GM19035 (cell line): ENCODE results near the gene AZGP1.
A peak's percentile ranks its signal among the peaks of the same experiment; 100 is the strongest.
"Not testable (repeated sequence)": the region's sequence is repeated elsewhere in the genome, so short reads cannot be mapped to it uniquely, and the experiment has no call there.

Experiments used
- ATAC-seq: cut with Tn5 transposase; IDR thresholded peaks from one replicate; pipeline ENCODE4 v1.9.1; 2021; ENCODE audit not compliant: unreplicated experiment

The AZGP1 gene

GRCh38 chr7:99975782-99976521 lies at the start of gene AZGP1:
Gene AZGP1, minus strand, starts transcription at chr7:99976031. Its CDS starts 11 bp downstream, at chr7:99976020.
- no peak for ATAC-seq

- ATAC-seq, result no peak
Measured at GRCh38 chr7:100024020-100024619, 48.3 kb upstream of the AZGP1 start.

- ATAC-seq, result no peak
Measured at GRCh38 chr7:100023526-100023925, 47.7 kb upstream of the AZGP1 start.

DNA sequence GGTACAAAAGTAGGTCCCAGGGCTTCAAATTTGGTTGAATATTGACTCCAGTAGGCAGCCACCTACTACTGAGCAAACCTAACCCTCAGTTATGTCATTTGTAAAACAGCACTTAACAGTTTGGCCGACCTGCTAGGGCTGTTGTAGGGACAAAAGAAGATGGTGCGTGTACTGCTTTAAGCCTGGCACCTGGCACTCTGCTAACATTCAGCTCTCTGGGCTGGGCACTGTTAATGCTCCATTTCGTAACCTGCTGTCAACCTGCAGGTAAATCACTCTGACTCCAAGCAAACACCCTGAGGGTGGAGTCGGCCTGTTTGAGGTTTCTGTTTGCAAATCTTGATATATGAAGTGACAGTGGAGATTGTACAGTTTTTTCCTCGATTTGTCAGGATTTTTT lies 46.8 kb upstream of the AZGP1 start:
- no peak for ATAC-seq

DNA sequence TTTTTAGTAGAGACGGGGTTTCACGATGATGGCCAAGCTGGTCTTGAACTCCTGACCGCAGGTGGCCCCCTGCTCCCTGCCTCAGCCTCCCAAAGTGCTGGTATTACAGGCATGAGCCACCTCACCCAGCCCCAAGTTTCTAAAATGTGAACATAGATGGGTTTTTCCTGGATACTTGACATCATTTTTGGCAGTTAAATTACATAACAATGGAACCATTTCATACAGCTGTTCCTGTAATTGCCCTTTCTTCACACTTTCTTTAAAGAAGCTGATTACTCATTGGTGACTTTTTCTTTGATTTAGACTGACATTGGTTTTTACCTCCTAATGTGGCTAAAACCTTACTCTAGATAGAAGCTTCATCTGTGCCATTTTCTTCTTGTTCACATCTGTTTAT lies 45.5 kb upstream of the AZGP1 start:
- ATAC-seq, result no peak

DNA sequence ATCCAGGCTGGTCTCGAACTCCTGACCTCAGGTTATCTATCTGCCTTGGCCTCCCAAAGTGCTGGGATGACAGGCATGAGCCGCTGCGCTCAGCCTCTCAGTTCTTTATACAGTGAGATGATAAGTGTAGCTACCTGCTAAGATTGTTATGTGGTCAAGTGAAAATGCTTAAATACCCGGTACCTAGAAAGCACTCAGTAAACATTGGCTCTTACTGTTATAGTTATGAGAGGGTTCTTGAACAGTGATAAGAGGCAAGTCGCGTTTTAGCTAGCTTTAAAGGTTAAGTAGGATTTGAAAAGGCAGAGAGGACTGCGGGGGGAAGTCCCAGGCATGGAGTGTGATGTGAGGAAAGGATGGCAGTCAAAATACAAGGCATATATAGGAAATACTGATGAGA lies 44.1 kb upstream of the AZGP1 start:
- ATAC-seq, result no peak

DNA sequence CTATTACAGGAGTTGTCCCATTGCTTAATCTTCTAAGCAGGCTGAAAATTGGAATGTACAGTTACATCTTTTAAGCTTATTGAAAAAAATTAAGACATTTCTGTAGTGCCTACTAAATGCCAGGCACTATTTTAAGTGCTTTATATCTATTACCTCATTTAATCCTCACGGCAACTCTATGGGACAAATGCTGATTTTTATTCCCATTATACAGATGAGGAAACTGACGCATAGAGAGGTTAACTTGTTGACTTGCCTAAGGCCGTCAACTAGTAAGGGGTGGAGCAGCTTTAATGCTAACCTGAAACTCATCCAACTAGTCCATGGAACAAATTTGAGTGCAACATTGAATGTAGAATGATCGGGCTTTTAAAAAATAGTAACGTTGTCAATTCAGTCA lies 42.0 kb upstream of the AZGP1 start:
- no peak for ATAC-seq

DNA sequence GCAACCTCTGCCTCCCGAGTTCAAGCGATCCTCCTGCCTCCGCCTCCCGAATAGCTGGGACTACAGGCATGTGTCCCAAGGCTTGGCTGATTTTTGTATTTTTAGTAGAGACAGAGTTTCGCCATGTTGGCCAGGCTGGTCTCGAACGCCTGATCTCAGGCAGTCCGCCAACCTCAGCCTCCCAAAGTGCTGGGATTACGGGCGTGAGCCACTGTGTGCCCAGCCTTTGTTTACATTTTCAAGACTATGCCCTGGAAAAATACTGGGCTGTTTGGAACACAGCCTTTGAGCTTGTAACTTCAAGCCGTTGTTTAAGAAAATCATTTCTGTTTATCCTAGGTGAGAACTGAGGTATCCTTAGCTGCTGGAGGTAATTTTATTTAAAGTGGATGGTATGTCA lies 41.5 kb upstream of the AZGP1 start:
- ATAC-seq, result no peak

- ATAC-seq, result no peak
Measured at GRCh38 chr7:100016215-100016901, 40.5 kb upstream of the AZGP1 start.

GRCh38 chr7:100015232-100016214 lies 39.7 kb upstream of the AZGP1 start, which contains the start of gene ZKSCAN1:
Gene ZKSCAN1, plus strand, starts transcription at chr7:100015596. Its CDS starts 7,911 bp downstream, at chr7:100023507.
- ATAC-seq, result peak; percentile 95

DNA sequence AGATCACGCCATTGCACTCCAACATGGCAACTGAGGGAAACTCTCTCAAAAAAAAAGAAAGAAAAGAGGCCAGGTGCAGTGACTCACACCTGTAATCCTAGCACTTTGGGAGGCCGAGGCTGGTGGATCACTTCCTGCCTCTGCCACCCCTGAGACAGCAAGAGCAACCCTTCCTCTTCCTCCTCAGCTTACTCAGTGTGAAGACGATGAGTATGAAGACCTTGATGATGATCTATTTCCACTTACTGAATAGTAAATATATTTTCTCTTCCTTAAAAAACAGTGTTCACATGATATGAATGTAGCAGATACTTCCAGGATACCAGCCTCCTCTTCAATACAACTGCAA lies 37.5 kb upstream of the AZGP1 start:
- no peak for ATAC-seq

DNA sequence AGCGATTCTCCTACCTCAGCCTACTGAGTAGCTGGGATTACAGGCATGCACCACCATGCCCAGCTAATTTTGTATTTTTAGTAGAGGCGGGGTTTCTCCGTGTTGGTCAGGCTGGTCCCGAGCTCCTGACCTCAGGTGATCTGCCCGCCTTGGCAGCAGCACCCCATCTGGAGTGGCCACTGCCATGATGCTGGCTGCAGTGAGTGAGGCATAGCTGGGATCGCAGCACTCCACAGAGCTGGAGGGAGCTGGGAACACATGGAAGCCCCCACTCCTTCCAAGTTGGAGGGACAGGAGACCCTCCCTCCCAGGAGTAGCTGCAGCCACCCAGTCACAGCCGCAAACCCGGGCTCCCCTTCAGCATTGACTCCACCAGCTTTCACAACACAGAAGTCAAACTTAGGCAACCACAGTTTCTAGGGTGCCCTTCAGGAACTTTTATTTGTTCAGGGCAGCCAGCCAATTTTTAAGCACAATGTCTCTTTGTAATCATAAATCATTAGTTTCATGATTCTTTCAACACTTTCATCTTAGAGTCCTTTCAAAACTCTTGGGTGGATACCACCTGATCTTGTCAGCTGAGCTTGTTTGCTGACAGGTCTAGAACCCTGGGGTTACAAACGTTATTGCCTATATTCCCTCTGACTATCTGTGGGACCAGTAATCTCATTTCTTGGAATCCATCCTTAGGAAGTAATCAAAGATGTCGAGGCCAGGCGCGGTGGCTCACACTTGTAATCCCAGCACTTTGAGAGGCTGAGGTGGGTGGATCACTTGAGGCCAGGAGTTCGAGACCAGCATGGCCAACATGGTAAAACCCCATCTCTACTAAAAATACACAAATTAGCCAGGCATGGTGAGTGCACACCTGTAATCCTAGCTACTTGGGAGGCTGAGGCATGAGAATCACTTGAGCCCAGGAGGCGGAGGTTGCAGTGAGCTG lies 36.8 kb upstream of the AZGP1 start:
- ATAC-seq, result not testable (repeated sequence)

DNA sequence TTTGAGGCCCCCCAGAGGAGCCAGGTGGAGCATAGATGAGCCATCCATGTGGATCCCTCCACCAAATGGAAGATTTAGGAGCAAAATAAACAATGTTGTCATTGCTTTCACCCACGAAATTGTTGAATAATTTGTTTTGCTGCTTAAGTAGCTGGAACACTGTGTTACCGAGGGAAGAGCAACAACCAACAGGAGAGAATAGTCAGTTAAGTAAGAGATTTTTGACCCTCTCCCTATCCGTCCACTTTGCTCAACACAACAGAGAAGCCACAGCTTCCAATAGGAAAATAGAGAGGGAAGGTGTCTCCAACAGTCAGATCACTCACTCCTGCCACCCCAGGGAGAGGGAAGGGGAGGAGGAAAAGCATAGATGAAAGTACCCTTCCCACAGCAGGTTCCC lies 35.7 kb upstream of the AZGP1 start:
- no peak for ATAC-seq

- ATAC-seq, result no peak
Measured at GRCh38 chr7:100010901-100011300, 35.1 kb upstream of the AZGP1 start.

DNA sequence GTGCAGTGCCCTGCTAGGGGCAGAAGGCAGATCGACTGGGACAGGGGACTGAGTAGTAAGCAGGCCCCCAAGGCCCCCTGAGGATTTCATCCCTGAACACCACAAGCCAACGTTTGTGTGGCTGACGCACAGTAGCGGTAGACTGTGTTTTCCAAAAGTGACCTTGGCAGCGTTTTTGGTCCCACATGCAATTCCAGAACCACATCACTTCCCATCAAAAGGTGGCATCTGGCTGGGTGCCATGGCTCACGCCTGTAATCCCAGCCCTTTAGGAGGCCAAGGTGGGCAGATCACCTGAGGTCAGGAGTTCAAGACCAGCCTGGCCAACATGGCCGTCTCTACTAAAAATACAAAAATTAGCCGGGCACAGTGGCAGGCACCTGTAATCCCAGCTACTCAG lies 34.1 kb upstream of the AZGP1 start:
- not testable (repeated sequence) for ATAC-seq

DNA sequence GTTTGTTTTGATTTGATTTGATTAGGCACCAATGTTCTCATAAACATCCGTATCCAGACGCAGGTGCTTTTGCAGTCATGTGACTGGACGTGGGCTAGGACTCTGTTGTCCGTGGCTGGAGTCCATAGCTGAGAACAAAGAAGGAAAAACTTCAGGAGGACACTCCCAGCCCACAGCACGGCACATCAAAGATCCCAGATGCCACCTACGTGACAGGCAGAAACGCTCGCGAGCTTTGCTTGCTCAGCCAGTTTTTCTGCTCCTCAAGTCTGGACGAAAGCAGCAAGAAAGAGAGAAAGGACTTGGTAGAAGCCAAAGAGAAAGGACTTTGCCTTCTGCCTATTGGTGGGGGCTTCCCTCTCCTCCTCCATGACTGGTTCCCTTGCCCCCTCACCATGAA lies 32.7 kb upstream of the AZGP1 start:
- ATAC-seq, result no peak

GRCh38 chr7:100007887-100008286 lies 32.1 kb upstream of the AZGP1 start:
- ATAC-seq, result no peak

DNA sequence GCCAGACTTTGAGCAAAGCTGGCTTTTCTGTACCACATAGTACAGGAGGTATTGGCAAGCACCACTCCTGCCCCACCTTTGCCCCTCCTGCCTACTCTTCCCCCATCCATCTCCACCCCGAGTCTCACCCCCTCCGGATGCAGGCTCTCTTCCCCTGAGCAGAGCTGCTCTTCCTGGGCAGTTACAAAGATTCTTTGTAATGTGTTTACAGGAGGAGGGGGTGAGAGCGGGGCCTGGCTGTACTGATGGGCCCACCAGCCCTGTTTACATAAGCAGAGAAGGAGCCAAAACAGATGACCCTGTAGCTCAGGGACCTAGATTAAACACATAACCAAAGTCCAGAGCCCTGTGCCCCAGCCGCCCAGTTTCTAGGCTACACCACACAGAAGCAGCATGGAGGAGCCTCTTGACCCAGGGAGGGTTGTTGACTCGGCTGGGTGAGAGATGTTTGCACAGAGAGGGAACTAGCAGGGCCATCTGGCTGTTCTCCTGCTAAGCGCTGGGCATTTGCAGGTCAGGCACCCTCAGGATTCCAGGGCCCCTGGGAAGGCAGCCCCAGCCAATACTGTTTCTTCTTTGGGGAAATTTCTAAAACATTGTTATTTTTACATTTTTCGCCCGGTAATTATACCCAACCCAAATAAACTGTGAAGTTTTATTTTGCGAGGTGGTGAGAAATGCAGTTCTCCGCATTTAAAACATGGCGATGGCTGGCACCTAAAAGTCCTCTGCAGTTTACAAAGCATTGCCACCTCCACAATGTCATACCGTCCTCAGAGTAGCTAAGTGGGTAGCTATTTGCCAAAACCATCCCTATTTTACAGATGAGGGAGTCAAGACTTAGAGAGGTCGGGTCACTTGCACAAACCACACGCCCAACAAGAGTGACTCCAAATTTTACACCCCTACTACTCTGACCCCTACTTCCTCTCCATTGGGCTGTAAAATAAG lies 28.2 kb upstream of the AZGP1 start:
- ATAC-seq, result no peak

- ATAC-seq, result no peak
Measured at GRCh38 chr7:100000239-100000638, 24.4 kb upstream of the AZGP1 start.
